Measurements from ENCODE around the gene DNAH3. TPM values are rescaled to one million over a fixed set of nuclear protein-coding genes. Genes with fewer than 3 reads are reported as not detected.
A peak's percentile ranks its signal among the peaks of the same experiment; 100 is the strongest.

DNAH3 gene
- total and polyA plus RNA-seq, 2 of the 13 experiments (the other 11 are each of a cell fraction or from before 2014, with no cell fraction given), result 0.07 to 0.08 TPM

GRCh38 chr16:21179126-21179982, 28.7 kb upstream of the DNAH3 start:
- BruUV-seq (replicated peaks), result no TSS peak
- ChIA-PET CTCF (ENCODE audit: low intra/inter-chr PET ratio, low total read pairs) (no interaction called here), POLR2A (no interaction called here)
- intact Hi-C loops (cut with micrococcal nuclease; ENCODE audit: unreplicated experiment), result no loop called here
- Histone ChIP-seq H4K20me1 (ENCODE audit: insufficient read depth, low read length) (no peaks in the 10 kb centered on the region), H2AFZ (ENCODE audit: low read length) (no peak overlapping the region), H3K27me3 (ENCODE audit: control insufficient read depth in 1 of 2, insufficient read depth in 2 of 2, low read length in 2 of 2) (no peaks in the 10 kb centered on the region), H3K4me2 (ENCODE audit: low read depth, low read length) (no peak overlapping the region), H3K4me1 (ENCODE audit: insufficient read depth, low read length) (peaks cover 3% of the 10 kb centered on the region), H3K9me3 (ENCODE audit: low read length) (no peaks in the 10 kb centered on the region), H3K27ac (ENCODE audit: extremely low read length, insufficient read depth, low read length) (no peak overlapping the region), H3K36me3 (replicated peaks in 1 of 2; ENCODE audit: control insufficient read depth in 1 of 2, insufficient read depth in 2 of 2, low read length in 2 of 2) (0 out of 5 replicates have a peak, but pooled peaks cover 0 to 3% of the 10 kb centered on the region in 2 experiments), H3K9ac (ENCODE audit: insufficient read depth, low read depth, low read length) (no peak overlapping the region), H3K4me3 (replicated peaks in 1 of 3; ENCODE audit: insufficient read depth in 1 of 3, low read depth in 2 of 3, low read length in 3 of 3) (no peak overlapping the region), H3K79me2 (ENCODE audit: insufficient read depth, low read length) (no peaks in the 10 kb centered on the region)
- ATAC-seq (no peak), DNase-seq (ENCODE audit: low spot score) (no peak), FAIRE-seq (peak; percentile 12)
- in situ Hi-C loops (cut with HindIII; ENCODE audit: extremely low pct_ligation_motif_present, low pct_unique_long_range_greater_than_20kb), result no loop called here
- TF ChIP-seq ZBTB34 (CRISPR knock-in tag; IDR thresholded peaks at IDR 0.05), result no peak
- no peak for TF ChIP-seq REXO4 (CRISPR knock-in tag; IDR thresholded peaks at IDR 0.05; ENCODE audit: borderline replicate concordance)
- no peak for TF ChIP-seq ETS1 (CRISPR knock-in tag; IDR thresholded peaks at IDR 0.05)
- no peak for TF ChIP-seq CTCF (CRISPR knock-in tag; IDR thresholded peaks at IDR 0.05)
- TF ChIP-seq GLMP (CRISPR knock-in tag; IDR thresholded peaks at IDR 0.05; ENCODE audit: borderline replicate concordance), result no peak
- TF ChIP-seq CHD4 (IDR thresholded peaks at IDR 0.05; ENCODE audit: borderline replicate concordance, low read length), result 0 out of 2 replicates have a peak, but pooled peaks have one; percentile 32
- TF ChIP-seq TOE1 (CRISPR knock-in tag; IDR thresholded peaks at IDR 0.05), result no peak
- no peak for TF ChIP-seq TEF (CRISPR knock-in tag; IDR thresholded peaks at IDR 0.05)
- TF ChIP-seq NR2F6 (IDR thresholded peaks at IDR 0.05), result no peak
- TF ChIP-seq NR2F6 (CRISPR knock-in tag; IDR thresholded peaks at IDR 0.05), result no peak
- no peak for TF ChIP-seq PRMT3 (CRISPR knock-in tag; IDR thresholded peaks at IDR 0.05; ENCODE audit: borderline replicate concordance, low read depth)
- no peak for TF ChIP-seq NR1H2 (CRISPR knock-in tag; IDR thresholded peaks at IDR 0.05; ENCODE audit: borderline replicate concordance, low read depth)
- TF ChIP-seq ATF2 (CRISPR knock-in tag; IDR thresholded peaks at IDR 0.05), result no peak
- TF ChIP-seq ZNF629 (CRISPR knock-in tag; conservative IDR thresholded peaks at IDR 0.05), result peak; percentile 64
- WGBS (ENCODE audit: low lambda C conversion rate), result 65% methylated on average over 13 of the region's 13 CpGs

Measured in HepG2 (cell line).